ENCODE results near the gene LCN10.
A peak's percentile ranks its signal among the peaks of the same experiment; 100 is the strongest.

The LCN10 gene

DNA sequence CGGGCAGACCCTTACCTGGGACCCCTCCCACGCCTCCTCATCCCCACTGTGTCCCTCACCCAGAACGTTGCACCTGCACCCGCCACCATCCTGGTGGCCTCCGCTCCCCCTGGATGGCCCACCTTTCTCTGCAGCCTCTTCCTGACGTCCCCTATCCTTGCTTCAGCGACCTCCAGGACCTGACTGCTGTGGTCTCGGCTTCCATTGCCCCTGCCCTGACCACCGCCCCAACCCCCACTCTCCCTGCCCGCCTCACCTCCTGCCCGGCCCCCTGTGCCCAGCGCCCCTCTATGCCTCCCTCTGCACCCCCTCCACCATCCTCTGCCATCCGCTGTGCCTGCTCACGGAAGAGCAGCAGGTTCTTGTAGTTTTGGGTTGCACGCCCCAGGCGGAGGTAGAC is 2.2 kb downstream of the LCN10 start:
- H3K4me3 ChIP-seq (ENCODE audit: low read depth, low read length) = no peak overlapping the region

DNA sequence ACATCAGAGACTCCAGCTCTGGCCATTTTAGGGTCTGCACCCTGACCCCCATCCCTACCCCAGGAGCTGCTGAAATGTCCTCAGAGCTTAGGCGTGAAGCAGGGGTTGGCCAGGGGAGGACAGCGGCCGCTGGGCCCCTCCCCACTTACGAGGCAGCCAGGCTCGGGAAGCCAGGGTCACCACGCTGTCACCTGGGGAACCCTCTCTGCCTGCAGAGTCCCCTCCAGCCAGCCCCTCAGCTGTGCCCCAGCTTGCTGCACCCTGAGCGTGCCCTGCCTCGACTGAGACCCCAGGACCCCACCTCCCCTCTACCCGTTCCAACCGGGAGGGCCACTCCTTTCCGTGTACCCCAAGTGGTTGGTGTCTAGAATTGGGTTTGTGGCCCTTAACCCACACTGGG is 2.7 kb downstream of the LCN10 start:
- no peak overlapping the region for H3K4me3 ChIP-seq (ENCODE audit: low read depth, low read length)

DNA sequence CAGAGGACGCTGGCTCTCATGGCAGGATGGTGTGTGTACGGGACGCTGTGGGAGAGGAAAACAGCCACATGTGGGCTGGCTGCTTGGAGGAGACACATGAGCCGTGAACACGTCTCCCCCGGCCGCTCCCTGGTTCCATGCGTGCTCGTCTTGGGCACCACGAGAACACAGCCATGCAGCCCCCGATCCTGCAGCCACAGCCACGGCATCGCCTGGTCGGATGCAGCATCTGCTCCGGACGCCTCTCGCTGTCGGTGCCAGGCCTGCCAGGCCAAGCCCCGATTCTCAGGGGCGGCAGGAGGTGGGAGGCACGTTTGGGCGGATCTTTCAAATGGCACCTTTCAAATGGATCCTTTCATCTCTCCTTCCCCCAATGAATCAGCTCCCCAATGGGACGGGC is 3.2 kb downstream of the LCN10 start:
- no peak overlapping the region for H3K4me3 ChIP-seq (ENCODE audit: low read depth, low read length)

DNA sequence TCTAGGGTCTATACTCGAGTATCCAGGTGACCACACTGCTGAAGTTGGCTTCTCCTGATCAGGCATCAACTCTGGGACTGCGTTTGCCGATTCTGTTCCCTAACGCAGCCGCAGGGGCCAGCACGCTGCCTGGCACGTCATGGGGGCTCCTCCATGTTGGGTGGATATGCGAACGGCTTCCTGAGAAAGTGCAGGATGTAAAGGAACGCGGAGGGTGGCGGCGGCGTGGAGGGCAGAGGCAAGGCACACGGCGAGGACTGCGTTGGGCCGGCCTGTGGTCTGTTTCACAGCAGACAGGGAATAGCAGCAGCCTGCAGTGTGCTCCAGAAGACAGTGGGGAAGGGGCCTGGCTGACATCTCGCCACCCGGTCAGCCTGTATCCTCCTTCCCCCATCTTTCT is 3.8 kb downstream of the LCN10 start:
- H3K4me3 ChIP-seq (ENCODE audit: low read depth, low read length) = no peak overlapping the region

DNA sequence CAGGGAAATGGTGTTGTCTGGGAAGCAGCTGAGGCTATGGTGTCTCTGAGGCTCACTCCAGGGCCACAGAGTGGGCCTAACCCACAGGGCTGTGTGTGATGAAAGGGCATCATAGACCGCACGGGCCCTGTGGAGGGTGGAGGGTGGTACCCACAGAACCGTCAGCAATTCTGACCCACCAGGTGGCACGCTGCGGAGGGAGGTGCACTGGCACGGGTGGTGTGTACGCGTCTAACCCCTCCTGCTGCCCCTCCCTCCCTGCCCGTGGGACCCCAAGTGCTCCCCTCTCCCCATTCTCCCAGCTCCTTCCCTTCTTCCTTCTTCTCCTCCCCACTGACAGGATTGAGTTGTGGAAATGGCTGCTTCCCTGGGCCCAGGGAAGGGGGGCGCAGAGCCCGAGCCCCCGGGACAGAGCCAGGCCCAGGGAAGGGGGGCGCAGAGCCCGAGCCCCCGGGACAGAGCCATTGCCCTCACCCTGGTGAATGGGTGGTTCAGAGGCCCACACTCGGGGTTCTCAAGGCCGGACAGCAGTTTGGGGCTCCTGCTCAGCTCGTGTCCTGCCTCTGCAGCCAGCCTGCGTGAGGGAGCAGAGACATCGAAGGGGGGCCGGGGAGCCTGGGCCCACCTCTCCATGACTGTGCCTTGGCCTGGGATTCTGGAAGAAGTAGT is 6.8 kb downstream of the LCN10 start:
- no peak overlapping the region for H3K4me3 ChIP-seq (ENCODE audit: low read depth, low read length)

DNA sequence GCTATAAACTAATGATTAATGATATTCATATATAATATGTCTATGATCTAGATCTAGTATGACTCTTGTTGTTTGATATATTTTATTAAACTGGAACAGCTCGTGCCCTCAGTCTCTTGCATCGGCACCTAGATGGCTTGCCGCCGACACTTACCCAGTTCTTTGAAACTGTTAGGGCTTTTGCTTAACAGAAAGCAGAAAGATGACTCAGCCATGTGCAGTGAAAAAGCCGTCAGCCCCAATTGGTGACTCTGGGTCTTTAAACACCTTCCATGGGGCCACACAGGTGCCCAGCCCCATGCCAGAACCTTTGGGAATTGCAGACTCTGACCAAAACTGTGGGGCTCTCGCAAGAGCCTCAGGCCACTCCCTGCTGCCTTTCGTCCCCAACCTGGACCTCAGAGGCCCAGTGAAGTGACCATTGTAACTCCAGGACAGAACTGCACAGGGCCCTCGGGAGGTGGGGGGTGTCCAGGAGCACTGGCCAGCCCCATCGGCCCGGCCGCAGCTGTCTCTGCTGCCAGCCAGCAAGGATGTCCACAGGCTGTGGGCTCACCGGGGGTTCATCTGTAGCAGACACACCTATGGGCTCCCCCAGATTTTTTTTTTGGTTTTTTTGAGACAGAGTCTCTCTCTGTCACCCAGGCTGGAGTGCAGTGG is 7.8 kb downstream of the LCN10 start:
- H3K4me3 ChIP-seq (ENCODE audit: low read depth, low read length) = no peak overlapping the region

DNA sequence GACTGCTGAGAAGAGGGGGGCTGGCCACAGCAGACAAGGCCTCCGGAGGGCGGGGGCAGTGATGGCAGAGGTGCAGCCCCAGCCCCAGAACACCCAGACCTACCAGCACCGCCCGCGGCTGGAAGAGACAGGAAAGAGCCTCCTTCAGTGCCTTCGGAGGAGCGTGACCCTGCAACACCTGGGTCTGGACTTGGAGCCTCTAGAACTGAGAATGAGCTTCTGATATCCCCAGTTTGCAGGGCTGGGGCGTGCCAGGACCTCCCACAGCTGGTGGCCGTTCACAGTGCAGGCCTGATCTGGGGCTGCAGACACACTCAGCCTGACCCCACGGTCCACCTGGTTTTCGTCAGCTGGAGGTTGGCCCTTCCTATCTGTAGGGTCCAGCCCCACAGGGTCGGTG is 9.1 kb downstream of the LCN10 start:
- H3K4me3 ChIP-seq (ENCODE audit: low read depth, low read length) = no peak overlapping the region

DNA sequence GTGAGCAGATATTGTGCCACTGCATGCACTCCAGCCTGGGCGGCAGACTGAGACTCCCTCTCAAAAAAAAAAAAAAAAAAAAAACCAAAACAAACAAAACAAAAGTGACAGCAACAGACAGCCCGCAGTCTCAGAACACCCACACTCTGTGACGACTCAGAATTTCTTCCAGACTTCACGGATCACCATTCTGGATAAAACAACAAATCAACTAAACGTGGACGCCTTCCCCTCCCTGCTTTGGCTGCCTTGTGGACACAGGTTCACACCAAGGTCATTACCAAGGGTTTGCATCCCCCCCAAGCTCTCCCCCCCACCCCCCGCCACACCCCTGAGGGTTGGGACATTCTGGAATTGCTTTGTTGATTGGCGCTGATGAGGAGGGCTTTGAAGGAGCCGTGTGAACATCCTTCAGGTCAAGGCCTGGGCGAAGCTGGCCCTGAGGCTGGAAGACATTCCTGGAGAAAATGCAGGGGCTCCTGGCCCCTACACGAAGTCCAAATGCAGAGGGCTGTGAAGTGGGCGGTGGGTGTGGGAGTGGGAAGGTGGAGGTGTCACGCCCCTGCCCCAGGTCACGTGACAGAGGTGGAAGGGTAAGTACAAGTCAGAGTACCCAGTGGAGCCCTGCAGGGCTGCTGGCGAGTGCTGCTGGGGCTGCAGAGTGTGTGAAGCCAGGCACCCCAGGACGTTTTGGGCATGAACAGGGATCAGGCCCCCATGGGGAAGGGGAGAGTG is 10.1 kb downstream of the LCN10 start:
- no peak overlapping the region for H3K4me3 ChIP-seq (ENCODE audit: low read depth, low read length)

DNA sequence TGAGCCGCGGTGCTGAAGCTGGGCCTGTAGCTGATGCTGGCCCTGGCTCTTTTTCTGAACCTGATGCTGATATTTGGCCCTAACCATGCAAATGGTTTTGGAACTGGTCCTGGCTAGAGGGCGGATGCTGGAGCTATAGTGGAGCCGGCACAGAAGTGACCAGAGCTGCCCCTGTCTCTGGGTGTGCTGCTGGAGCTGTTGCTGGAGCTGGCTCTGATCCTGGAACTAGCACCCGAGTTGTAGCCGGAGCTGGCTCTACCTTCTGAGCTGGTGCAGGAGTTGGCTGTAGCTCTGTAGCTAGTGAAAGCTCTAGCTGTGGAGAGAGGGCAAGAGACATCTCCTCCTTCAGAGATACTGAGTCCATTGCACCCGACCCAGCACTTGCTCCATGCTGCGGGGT is 12.8 kb downstream of the LCN10 start:
- H3K4me3 ChIP-seq (ENCODE audit: low read depth, low read length) = no peak overlapping the region

DNA sequence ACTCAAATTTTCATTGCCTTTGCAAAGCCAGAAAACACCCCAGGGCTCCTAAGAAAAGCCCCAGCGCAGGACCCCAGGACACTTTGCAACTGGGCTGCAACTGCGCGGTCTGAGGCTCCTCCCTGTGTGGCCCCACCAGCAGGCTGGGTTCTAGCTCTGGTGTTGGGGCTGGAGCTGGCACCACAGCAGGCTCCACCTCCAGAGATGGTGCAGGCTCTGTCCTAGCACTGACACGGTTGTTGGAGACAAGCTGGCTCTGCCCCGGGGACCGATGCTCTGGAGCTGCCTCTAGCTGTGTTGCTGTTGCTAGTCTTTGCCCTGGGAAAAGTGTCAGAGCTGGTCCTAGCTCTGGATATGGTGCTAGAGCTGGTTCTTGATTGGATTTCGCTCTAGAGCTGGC is 13.6 kb downstream of the LCN10 start:
- no peak overlapping the region for H3K4me3 ChIP-seq (ENCODE audit: low read depth, low read length)

DNA sequence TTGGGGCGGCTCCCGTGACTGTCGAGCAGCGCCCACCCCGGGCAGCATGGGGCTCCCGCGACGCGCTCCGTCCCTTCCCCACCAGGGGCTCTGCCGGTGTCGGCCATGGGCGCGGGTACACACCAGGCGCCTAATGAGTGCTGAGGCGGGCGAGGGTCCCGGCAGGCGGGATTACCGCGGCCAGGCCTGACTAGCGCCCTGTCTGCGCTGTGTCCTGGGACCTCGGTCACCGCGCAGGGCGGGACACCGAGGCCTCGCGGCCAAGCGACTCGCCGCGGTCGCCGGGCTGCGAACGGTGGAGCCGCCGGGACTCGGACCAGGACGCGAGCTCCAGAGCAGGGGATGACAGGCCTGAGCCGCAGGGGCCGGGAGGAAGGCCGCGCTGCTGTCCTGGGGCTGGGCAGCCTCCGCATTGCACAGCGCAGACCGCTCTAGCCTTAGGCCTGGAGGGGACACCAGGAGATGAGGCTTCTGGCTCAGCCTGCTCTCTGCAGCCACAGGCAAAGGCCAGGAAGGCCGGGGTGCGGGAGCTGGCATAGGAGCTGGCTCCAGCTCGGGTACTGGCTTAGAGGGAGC is 14.1 kb downstream of the LCN10 start:
- H3K4me3 ChIP-seq (ENCODE audit: low read depth, low read length) = peak overlapping the region; percentile 97

DNA sequence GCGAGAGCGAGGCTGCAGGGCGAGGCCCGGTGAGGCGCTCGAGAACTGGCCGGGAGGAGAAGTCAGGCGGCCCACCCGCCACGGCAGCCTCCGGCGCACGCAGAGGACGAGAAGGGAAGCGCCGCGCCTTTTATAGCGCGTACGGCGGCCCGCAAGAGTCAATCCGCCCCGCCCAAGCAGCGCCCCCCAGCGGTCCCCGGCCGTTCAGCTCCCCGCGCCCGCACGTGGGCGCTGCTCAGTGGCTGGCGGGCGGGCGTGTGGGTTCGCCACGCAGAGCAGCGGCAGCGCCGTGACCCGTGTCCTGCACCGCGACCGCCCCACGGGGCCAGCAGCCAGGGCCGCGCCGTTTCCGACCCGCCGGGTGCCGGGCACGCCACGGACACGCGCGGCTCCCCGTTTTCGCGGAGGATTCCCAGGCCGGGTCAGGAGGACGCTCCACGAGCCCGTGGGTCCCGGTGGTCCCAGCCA is 14.6 kb downstream of the LCN10 start:
- peak overlapping the region; percentile 97 for H3K4me3 ChIP-seq (ENCODE audit: low read depth, low read length)

DNA sequence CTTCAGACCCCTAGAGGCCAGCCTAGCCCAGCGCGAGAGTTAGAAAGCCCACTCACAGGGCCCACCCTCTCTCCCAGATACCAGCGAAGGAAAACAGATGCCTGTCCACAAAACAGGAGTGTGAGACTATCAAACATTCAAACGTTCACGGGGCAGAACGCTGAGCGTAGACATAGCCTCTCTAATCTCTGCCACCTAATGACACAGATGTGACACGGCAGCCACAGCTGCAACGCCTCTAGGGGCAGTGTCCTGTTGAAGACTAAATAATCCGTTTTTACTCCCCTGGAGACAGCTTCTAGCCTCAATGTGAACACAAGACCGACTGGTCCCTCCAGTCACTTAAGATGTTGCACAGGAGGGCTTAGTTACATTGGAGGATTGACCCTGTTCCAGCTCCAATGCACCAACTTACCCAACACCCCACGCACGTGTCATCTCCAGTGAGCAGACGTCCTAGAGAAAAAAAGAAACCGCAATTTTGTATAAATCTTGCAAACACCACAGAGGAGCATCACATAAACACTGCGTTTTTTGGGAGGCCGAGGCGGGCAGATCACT is 16.0 kb downstream of the LCN10 start:
- H3K4me3 ChIP-seq (ENCODE audit: low read depth, low read length) = peak overlapping the region; percentile 97

DNA sequence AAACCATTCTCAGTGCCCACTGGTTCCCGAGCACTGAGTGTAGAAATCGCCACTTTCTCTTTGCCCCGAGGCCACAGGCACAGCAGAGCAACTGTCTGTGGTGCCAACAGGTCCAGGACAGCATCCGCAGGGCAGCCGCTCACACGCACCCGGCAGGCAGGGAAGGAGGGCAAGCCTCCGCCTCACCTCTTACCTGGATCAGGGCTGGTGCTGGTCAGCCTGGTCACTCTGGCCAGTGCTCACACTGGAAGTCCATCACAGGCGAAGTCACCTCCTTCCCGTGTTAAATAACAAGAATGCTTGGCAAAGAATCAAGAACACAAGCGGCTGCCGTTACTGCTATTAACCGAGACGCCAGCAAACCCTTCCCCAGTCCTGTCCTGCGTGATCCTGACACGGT is 16.6 kb downstream of the LCN10 start:
- H3K4me3 ChIP-seq (ENCODE audit: low read depth, low read length) = no peak overlapping the region

DNA sequence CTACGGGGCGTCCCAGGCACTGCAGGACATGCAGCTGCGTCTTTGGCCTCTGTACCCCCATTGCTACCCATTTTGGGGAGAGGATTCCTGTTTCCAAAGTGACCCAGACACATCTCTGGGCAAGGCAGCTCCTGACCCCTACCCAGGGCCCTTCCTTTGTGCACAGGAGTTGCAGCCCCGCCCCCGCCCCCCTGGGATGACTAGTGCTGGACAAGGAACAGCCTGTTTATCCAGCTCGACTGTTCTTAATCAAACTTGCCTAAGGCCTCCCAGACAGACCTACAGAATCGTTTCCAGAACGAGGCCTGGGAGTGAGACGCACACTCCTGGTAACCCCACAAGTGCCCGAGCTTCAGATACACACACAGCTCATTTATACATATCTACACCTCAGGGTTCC is 17.1 kb downstream of the LCN10 start:
- H3K4me3 ChIP-seq (ENCODE audit: low read depth, low read length) = no peak overlapping the region

DNA sequence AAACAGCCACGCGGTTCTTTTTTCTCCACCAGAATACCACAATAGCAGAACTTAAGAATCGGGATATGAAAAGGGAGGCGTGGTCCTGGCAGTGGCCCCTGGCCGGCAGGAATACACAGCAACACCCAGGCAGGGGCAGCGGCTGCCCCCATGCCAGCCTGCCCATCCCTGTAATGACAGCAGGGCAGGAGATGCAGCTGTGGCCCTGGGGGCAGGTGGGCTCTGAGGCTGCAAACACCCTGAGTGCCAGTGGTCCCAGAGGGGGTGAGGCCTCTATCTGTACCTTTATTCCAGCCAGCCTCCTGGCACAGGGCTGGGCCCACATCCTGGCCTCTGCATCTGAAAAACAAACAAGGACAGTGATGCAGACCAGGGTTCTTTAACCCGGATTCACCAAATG is 18.0 kb downstream of the LCN10 start:
- H3K4me3 ChIP-seq (ENCODE audit: low read depth, low read length) = no peak overlapping the region

DNA sequence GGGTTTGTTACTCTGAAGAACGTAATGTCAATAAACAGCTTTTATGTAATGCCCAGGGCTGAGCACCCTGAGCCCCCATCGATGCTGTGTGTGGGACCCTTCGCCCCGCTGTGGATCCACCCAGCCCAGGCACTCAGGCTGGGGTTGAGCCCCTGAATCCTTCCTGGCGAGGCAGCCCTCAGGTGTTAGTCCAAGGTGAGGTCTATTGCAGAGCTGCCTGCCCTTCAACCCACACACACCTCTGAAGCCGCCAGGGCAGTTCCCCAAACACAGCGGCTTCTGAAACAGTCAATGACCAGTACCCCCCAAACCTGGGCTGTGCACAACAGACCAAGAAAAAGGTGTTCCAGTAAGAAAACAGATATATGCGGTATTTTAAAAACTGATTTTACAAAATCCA is 18.8 kb downstream of the LCN10 start:
- no peak overlapping the region for H3K4me3 ChIP-seq (ENCODE audit: low read depth, low read length)

DNA sequence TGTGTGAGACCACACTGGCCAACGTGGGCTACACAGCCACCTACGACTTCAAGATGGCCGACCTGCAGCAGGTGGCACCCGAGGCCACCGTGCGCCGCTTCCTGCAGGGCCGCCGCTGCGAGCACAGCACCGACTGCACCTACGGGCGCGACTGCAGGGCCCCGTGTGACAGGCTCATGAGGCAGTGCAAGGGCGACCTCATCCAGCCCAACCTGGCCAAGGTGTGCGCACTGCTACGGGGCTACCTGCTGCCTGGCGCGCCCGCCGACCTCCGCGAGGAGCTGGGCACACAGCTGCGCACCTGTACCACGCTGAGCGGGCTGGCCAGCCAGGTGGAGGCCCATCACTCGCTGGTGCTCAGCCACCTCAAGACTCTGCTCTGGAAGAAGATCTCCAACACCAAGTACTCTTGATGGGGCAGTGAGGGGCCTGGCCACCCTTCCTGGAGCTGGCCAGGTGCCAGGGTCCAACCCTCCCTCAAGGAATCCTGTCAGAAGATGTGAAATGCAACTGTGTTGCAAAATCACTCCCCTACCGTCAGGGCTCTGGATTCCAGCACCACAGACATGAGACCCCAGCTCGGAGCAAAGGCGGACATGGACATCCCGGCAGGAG is 19.3 kb downstream of the LCN10 start:
- no peak overlapping the region for H3K4me3 ChIP-seq (ENCODE audit: low read depth, low read length)

DNA sequence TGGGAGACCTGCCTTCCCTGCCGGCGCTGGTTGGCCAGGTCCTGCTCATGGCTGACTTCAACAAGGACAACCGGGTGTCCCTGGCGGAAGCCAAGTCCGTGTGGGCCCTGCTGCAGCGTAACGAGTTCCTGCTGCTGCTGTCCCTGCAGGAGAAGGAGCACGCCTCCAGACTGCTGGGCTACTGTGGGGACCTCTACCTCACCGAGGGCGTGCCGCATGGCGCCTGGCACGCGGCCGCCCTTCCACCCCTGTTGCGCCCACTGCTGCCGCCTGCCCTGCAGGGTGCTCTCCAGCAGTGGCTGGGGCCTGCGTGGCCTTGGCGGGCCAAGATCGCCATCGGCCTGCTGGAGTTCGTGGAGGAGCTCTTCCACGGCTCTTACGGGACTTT is 19.8 kb downstream of the LCN10 start:
- H3K4me3 ChIP-seq (ENCODE audit: low read depth, low read length) = no peak overlapping the region

DNA sequence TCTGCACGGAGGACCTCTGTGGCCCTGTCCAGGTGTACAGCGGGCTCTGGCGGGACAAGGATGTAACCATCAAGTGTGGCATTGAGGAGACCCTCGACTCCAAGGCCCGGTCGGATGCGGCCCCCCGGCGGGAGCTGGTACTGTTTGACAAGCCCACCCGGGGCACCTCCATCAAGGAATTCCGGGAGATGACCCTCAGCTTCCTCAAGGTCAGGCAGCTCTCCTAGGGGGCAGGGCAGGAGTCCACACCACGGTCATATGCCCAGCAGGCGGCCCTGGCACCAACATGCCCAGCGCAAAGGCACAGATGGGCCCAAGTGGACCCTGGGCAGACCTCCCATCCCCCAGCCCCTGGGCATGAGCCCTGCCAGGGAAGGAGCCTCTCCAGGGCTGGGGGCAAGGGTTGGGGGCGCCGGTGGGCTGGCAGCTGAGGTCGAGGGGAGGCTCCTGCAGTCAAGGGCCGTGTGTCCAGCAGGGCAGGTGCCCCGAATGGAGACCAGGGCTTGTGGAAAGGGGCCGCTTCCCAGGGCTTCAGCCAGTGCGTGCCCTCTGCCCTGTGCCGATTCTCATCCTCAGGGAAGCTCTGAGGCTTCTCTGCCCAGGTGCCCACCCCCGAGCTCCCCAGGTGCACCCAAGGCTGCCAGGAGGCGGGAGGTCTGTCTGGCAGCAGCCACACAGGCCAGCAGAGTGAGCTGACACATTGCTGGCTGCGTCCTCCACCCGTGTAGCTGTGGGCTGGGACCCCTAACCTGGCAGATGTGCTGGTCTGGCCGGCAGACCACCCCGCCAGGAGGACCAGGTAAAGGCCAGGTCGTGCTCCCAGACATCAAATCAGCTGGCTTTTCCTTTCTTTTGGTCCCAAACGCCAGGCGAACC is 20.4 kb downstream of the LCN10 start:
- H3K4me3 ChIP-seq (ENCODE audit: low read depth, low read length) = no peak overlapping the region
